ENCODE measurements around the gene POLR3GL.

- no peak for TF ChIP-seq CTCF (conservative IDR thresholded peaks at IDR 0.05; ENCODE audit: low read depth, low read length)
- no peak for TF ChIP-seq EZH2 (IDR thresholded peaks at IDR 0.05; ENCODE audit: borderline replicate concordance, low read depth, low read length, poor library complexity, severe bottlenecking)
Measured at GRCh38 chr1:145997718-145998023, 33.2 kb downstream of the POLR3GL start.

Data from A673 (cell line).